Activated CD4-positive, alpha-beta T cell treated with anti-CD3 and anti-CD28 coated beads, Interleukin-2, Interleukin-4, amounts not matched to agents 100 ng/mL and 50 ng/mL, durations not matched to agents 16 hours and 8 hours (primary cell): ENCODE measurements around the gene SPTSSB.
A peak's percentile ranks its signal among the peaks of the same experiment; 100 is the strongest.

Source experiments
- DNase-seq: peaks from one replicate; pipeline ENCODE4 v3.0.0-alpha.2; 2020; ENCODE audit warnings: low spot score

SPTSSB gene

DNA sequence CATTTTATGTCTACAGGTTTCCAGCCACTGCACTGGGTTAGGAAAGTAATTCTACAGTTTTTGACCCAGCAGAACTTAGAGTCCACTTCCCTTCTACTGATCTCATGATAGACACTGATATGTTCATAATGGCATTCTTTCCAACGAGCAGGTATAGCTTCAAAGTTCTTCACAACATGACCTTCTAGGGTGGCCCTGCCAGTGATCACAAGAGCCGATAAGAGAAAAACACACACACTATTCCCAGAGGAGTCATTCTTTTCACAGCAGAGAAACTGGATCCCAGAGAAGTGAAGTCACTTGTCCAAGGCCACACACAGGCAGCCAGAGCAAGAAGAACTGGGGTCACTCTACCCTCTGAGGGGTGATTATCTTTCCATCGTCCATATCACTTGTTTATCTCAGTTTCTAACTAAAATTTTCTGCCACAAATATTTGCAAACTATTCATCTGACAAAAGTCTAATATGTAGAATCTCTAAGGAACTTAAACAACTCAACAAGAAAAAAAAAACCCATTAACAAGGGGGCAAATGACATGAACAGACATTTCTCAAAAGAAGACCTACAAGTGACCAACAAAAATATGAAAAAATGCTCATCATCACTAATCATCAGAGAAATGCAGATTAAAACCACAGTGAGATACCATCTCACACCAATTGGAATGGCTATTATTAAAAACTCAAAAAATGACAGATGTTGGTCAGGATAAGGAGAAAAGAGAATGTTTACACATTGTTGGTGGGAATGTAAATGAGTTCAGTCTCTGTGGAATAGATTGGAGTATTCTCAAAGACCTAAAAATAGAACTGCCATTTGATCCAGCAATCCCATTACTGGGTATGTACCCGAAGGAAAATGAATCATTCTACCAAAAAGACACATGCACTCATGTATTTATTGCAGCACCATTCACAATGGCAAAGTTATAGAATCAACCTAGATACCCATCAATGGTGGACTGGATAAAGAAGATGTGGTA lies 31.5 kb downstream of the SPTSSB start:
- DNase-seq, result no peak

DNA sequence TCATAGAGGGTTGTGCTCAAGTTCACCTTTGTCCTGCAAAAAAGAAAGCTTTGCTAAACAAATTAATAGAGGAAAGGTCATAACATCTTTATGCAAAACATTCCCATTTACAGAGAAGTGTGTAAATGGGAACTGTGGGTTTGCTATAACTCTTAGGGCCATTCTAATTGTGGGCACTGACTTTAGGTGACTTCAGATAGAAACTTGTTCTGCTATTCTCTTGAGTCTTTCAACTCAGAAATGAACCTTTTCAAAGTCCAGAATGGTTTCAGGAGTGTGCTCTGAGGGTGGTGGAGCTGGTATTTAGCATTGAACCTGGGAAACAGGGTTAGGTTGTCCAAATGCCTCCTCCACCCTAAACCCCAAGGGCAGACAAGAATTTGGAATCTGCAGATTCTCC lies 34.0 kb downstream of the SPTSSB start:
- DNase-seq, result no peak

- DNase-seq, result no peak
These were observed 34.7 kb downstream of the SPTSSB start for GRCh38 chr3:161336661-161337060.

DNA sequence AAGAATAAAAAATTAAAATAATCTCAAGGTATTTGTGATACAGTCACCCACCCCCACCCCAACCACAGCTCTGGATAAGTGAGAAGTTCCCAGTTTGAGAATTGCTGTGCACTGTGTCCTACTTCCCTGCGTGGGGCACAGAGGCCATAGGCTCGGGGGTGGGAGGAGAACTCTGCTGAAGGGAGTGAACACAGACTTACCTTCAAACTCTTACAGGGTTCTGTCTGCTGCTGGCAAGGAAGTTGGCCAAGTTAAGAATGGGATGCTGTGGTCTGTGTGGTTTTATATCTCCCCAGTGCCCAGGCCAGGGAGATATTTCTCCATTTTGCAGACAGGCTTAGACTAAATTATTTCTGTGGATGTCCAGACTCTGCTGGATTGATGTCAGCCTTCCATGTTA lies 37.6 kb downstream of the SPTSSB start:
- no peak for DNase-seq

DNA sequence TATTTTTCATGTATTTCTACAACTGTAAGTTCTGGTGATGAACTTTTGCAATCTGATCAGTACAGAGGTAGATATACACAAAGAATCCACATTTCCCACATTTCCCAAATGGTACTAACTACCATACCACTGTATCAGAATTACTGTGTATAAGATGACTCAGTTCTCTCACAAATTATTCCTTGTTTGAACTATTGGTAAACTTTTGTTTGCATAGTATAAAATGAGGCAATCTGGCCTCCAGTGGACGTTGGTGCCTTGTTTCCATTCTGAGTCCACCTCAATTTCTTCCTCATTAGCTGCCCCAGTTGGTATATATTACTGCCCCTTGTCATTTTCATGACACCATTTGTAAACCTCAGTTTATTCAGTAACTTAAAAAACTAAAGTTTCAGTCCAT lies 38.5 kb downstream of the SPTSSB start:
- no peak for DNase-seq

DNA sequence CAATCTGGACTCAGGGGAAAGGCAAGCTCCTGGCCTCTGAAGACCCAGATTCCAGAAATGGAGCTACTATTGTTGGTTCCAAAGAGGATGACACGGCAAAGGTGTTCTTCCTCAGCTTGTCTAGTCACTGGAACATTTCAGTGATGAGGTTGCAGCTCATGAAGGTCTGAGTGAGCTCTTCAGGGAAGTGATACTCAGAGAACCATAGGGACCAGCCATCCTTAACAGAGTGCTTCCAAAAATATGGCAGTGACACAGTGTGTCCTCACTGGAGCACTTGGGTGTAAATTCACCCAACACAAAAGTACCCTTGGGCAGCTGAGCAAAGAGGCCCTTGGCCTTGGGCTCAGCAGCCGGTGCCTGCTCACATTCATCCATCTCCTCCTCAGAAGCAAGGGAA lies 46.3 kb downstream of the SPTSSB start:
- DNase-seq, result no peak

GRCh38 chr3:161323926-161324621 lies 47.2 kb downstream of the SPTSSB start:
- no peak for DNase-seq

DNA sequence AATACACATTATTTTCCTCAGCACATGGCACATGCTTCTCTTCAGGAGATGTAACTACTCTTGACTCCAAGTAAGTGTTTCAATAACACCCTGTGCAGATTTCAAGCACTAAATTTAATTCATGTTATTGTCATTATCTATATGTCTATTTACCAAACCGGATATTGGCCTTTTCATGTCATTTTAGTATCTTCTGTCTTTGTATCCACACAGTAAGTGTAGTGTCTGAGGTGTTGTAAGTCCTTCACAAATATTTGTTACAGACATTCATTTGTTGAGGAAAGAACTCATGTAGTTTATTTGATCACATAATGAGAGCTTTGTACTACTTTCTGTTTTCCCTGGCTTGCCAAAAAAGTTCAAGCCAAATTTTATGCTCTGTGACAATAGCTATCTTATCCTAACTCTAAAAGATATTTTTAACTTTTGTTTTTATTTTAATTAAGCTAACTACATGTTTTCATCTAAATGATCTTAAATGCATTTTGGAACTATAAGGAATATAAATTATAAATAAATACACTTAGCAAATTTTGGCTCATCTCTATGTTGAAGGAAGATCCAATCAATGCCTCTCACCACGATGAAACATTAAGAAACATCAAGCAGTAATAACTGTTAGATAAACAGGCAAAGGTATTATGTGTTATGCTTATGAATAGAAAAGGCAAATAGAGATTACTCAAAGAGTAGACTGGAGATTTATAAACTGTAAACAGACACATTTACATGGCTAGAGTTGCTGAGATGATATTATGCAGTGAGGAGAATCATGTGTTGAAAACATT lies 48.3 kb downstream of the SPTSSB start:
- no peak for DNase-seq

DNA sequence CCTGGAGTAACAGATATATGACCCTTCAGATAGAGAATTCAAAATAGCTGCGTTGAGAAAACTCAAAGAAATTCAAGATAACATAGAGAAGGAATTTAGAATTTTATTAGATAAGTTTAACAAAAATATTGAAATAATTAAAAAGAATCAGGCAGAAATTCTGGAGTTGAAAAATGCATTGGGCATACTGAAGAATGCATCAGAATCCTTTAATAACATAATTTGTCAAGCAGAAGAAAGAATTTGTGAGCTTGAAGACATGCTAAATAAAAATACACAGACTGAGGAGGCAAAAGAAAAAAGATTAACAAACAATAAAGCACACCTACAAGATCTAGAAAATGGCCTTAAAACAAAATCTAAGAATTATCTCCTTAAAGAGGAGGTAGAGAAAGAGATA lies 50.5 kb downstream of the SPTSSB start:
- DNase-seq, result no peak

- DNase-seq, result no peak
These were observed 51.5 kb downstream of the SPTSSB start for GRCh38 chr3:161319867-161320266.

DNA sequence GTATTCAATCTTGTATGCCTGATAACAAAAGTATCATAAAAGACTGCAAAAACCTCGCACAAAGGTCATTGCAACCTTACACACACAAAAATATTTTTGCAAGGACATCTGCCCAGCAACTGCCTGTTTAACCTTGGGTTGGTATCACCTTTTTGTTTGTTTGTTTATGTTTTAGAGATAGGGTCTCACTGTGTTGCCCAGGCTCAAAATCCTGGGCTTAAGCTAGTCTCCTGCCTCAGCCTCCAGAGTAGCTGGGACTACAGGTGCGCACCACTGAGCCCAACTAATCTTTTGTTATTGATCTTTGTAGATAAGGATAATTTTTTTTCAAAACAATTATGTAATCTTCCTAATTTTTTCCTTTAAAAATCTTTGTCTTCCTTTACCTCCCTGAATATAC lies 54.2 kb downstream of the SPTSSB start:
- no peak for DNase-seq

DNA sequence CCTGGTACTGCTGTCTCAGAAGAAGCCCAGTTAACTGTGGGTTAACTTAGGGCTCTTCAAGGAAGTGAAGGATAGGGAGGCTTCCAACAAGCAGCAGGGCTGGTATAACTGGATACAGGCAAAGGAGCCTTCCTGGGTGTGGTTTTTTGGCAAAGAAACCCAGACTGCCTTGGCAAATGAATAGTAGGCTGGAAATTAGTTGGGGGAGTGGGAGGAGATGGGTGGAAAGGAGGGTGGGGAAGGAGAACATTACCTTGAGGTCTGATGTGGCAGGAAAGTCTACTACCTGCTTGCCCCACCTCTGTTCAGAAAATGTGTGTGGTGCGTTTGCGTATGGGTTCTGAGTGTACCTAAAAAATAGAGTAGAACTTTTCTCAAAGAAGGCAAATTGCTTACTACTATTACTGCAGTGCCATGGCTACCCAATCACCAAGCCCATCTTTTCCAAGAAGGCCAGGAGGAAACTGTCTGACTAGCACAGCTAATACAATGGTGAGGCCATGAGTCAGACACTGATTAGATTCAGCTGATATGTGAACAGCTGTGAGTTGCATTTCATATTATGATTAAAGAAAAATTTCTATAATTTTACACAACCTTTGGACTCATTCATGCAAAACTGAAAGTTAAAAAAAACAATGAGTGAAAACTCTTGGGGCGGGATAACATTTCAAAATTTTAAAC lies 55.2 kb downstream of the SPTSSB start:
- no peak for DNase-seq

DNA sequence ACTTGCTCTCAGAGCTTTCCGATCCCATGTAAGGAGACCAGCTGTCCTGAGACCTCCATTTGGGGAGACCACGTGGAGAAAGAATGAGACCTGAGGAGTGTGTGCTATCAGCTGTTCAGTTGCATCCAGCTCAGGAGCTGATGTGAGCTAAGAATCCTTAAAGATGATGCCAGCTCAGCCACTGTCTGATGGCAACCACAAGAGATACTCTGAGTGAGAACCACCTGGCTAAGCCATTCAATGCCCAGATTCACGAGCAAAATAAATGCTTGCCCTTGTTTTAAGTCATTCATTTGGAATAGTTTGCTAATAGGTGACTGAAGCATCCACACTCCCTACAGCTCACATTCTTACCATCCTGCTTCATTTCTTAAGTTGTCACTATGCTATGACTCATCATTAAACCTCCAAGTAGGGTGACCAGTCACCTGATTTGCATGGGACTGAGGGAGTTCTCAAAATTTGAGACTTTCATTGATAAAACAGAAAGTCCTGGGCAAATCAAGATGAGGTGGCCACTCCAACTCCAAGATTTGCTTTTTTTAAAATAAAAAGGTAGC lies 56.4 kb downstream of the SPTSSB start:
- DNase-seq, result no peak

DNA sequence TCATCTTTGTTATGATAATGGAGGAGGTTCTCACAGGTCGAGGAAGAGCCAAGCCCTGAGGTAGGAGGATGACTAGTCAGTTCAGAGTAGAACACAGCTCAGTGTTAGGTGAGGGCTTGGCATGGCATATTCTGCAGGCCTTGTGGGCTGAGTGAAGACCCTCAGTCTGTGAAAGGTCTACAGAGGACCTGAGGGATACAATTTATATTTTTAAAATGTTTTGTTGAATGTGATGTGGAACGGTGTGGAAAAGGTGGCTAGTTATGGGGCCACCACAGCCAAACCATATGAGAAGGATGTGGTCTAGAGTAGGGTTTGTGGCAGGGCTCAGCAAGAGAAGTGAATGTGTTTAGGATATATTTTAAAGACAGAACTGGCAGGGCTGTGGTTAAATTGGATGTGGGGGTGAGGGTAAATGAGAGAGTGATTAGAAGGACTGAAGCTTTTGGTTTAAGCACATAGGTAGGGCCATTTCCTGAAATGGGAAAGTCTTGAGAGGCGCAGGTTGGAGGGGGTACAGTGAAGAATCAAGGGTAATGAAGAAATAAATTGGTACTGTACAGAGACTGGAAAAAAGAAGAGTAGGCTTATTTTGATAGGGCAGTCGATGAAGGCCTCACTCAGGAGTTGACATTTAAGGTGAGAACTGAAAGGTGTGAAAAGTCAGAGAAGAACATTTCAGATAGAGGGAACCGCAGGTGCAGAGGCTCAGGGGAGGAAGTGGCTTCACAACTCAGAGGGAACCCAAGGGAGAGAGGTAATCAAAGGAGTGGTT lies 60.5 kb downstream of the SPTSSB start:
- peak; percentile 68 for DNase-seq

DNA sequence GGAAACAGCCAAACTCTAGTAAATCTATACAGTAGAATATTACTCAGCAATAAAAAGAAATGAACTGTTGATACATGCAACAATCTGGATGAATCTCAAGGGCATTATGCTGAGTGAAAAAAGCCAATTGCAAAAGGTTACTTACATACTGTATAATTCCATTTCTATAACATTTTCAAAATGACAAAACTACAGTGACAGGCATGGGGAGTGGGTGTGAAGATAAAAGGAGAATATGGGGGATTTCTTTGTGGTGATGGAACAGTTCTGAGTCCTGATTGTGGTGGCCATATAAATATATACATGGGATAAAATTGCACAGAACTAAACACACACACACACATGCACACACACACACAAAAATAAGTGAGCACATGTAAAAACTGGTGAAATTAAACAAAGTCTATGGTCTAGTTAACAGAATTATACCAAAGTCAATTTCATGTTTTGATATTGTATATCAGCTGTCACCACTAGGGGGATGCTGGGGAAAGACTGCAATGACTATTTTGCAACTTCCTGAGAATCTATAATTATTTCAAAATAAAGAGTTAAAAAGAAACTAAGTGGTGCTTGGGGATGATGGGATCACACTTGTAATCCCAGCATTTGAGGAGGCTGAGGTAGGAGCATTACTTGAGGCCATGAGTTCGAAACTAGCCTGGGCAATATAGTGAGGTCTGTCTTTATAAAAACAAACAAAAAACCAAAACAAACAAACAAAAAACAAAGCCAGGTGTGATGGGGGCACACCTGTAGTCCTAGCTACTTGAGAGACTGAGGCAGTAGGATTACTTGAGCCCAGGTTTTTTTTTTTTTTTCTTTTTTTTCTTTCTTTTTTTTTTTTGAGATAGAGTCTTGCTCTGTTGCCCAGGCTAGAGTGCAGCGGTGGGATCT lies 66.0 kb downstream of the SPTSSB start:
- peak; percentile 26 for DNase-seq

- no peak for DNase-seq
These were observed 74.5 kb downstream of the SPTSSB start for GRCh38 chr3:161296814-161297213.

DNA sequence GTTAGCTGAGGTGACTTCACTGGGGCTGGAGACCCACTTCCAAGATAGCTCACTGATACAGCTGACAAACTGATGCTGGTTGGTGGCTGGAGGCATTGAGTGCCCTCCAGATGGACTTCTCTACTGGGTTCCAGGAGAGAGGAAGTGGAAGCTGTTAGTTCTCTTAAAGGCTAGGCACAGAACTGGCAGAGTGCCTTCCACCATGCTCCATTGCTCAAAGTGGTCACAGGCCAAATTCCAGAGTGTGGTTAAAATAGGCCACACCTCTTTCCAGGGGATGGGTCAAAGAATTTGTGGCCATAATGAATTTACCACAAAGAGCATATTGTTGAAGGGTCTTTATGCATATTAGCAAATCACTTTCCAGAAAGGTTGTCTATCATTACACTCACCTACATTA lies 76.0 kb downstream of the SPTSSB start:
- no peak for DNase-seq
